ENCODE measurements around the gene SAMD8.
A peak's percentile ranks its signal among the peaks of the same experiment; 100 is the strongest.
"Not testable (repeated sequence)": the region's sequence is repeated elsewhere in the genome, so short reads cannot be mapped to it uniquely, and the experiment has no call there.

SAMD8 gene

DNA sequence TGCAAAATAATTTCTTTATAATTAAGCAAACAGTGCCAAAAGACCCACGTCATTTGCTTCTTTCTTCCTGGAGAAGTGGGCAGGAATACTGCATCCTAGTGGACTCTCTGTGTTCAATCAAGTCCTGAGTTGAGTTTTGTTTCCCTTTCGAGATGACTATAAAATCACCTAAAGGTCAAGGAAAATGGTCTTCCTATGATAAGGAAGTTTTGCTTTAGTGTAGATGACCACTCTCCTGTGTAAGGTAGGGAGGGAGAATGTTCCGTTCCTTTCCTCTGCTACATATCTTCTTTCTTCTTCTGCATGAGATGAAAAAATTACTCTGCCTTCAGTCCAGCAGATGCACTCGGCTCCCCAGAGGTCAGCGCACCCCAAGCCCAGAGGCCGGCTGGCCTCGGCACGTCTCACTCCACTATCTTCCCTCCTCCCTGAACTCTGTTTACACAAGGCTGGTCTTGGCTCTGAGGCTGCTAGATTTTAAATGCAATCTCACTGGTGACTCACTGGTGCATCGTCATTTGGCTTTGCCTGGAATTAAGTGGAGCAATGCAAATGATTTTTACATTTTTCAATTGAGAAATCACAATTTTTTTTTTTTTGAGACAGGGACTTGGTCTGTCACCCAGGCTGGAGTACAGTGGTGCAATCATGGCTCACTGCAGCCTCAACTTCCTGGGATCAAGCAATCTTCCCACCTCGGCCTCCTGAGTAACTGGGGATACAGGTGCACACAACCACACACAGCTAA lies 80.5 kb downstream of the SAMD8 start:
- DNase-seq (ENCODE audit: low read depth, low spot score), result no peak

DNA sequence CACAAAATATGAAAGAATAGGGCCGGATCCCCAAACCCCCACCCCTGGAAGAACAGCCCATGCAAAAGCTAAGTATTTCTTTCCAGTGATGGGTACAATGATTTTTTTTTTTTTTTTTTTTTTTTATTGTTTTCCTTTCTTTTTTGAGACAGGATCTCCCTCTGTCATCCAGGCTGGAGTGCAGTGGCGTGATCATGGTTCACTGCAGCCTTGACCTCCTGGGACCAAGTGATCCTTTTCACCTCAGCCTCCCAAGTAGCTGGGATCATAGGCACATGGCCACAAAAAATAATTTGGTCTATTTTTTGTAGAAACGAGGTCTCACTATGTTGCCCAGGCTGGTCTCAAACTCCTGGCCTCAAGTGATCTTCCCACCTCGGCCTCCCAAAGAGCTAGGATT lies 83.2 kb downstream of the SAMD8 start:
- not testable (repeated sequence) for DNase-seq (ENCODE audit: low read depth, low spot score)

DNA sequence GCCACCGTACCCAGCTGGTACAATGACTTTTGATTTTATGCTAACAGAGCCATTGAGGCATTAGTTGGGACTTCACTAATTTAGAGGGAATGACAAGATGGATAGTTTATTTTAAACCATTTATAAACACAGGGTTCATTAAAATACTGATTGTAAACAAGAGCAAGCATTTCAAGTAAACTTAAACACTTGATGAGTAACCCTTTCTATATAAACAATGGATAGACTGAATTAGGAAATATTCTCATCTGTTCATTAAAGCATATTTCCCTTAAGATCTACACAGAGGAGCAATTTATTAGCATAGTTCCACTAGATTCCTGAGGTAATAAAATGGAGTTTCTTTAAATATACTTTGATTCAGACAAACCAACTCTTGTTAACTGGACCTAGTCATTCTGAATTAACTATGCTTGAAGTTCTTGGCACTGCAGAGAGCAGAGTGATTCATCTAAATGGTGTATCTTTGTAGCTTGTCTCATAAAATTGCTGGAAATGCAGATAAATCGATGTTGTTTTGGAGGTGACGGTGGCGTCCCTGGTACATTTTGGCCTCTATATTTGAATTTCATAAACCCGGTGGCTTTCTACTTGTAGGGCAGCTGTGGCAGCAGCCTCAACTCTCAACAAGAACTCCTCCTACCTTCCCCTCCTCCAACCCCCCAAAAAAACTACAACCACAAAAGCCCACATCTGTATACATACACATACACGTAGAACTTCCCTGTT lies 83.7 kb downstream of the SAMD8 start:
- no peak for DNase-seq (ENCODE audit: low read depth, low spot score)

DNA sequence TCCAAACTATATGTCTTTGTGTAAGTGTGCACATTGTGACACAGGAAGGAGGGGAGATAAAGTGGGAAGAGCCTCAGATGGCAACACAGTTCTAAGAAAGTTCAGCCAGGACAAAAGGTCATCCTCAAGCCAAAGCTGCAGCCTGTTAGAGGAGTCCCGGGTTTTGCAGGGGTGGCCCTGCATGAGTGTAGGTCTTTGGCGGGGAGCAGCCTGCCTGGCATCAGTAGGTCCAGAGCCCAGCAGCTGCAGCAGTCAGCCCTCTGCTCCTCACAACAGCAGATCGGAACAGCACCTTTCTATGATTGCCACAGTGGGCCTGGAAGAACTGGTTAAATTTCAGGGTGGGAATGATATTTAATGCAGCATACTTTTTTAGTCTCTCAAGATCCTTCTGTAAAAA lies 85.6 kb downstream of the SAMD8 start:
- no peak for DNase-seq (ENCODE audit: low read depth, low spot score)

DNA sequence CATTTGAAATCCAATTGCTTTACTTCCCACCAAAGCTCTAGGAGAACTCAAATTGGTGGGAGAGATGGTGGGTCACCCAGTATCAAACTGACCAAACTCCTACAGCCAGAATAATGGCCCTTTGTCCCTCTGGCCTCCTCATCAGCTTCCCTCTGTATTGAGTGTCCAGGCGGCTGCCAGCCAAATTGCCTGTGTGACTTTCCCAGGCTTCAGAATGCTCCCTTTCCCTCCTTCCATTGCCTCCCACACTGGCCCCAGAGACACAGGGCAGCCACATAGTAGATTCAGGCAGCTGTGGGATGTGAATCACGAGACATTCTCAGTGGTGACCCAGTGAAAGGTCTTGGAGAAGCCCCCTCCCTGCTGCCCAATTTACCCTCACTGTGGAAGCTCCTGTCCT lies 86.5 kb downstream of the SAMD8 start:
- no peak for DNase-seq (ENCODE audit: low read depth, low spot score)

DNA sequence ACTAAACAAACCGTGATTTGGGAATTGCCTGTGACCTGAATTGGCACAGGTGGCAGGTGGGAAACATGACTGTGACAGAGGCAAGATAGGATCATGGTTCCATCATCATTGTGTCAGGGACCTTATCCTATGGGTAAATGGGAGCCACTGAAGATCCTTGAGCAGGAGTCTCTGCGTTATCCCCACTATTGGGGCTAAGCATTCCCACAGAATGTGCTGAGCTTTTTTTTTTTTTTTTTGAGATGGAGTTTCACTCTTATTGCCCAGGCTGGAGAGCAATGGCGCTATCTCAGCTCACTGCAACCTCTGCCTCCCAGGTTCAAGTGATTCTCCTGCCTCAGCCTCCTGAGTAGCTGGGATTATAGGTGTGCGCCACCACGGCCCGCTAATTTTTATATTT lies 88.5 kb downstream of the SAMD8 start:
- not testable (repeated sequence) for DNase-seq (ENCODE audit: low read depth, low spot score)

DNA sequence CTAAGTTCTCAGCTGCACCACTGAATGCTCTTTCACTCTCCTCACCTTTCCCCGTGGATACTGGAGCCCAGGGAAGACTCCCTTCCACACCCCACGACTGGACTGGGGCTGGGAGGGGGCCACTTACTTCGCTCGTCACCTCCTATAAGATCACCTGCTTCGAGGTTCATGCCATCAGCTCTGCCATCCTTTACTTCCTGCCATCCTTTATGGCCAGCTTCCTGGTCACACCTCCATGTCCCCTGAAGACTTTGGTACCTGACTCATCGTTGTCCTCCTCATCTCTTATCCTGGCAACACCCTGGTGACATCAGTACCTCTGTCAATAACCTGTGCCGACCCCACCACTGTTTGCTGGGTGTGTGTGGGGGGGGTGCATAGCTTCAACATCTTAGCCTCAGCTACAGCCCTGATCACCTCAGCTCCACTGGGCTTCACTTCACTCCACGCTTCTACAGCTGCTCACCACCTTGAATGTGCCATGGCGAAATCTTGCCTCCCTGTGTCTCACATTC lies 90.4 kb downstream of the SAMD8 start:
- DNase-seq (ENCODE audit: low read depth, low spot score), result no peak

DNA sequence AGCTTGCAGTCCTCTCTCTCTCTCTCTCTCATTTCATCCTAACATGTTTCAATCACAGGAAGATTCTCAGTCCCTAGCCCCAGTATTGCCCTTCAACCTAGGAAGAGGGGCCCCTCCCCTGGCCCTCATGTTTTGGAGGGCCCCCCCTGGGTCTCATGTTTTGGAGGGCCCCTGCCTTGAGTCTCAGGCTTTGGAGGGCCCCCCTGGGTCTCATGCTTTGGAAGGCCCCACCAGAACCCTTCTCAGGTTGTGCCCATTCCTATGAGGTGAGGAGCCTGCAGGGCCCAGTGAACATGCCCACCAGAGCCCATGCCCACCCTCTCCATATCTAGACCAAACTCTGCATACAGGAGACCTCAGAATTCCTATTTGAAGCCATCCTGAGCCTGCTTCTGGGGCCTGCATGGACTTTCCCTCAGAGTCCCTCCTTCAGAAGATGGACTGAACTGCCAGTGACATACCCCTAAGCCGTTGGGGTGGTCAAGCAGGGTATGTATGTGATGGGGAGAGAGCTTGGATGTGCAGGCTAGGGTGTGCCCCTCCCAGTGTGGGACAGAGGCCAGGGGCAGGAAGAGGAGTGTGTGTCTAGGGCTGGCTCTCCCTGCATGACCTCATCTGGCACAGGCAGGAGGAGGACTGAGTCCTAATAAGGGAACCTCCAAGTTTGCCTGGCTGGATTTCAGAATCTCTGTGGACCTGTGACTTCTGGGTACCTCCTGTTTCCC lies 91.0 kb downstream of the SAMD8 start:
- DNase-seq (ENCODE audit: low read depth, low spot score), result no peak

DNA sequence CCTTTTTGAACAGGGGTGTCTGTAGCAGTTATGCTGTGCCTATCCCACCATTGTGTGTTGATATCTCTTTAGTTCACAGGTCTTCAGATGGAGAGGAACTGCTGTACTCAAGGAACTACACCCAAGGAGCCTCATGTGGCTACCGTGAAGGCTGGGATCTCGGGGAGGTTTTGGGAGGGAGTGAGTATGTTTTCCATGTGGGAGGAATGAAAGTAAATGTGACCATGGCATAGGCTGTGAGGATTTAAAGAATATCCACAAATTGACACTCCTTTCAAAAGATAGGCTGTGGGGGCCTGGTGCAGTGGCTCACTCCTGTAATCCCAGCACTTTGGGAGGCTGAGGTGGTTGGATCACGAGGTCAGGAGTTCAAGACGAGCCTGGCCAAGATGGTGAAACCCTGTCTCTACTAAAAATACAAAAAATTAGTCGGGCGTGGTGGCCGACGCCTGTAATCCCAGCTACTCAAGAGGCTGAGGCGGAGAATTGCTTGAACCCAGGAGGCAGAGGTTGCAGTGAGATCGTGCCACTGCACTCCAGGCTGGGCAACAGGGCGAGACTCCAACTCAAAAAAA lies 91.7 kb downstream of the SAMD8 start:
- DNase-seq (ENCODE audit: low read depth, low spot score), result not testable (repeated sequence)

DNA sequence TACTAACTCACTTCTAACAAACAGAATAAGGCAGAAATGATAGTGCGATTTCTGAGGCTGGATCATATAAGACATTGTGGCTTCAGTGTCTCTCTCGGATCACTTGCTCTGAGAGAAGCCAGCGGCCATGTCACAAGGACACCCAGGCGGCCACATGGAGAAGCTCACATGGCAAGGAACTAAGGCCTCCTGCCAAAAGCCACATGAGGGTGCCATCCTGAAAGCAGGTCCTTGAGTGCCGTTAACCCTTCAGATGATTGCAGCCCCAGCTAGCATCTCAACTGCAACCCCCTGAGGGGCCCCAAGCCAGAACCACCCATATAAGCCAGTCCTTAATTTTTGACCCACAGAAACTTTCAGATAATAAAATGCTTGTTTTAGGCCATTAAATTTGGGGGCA lies 92.3 kb downstream of the SAMD8 start:
- no peak for DNase-seq (ENCODE audit: low read depth, low spot score)

DNA sequence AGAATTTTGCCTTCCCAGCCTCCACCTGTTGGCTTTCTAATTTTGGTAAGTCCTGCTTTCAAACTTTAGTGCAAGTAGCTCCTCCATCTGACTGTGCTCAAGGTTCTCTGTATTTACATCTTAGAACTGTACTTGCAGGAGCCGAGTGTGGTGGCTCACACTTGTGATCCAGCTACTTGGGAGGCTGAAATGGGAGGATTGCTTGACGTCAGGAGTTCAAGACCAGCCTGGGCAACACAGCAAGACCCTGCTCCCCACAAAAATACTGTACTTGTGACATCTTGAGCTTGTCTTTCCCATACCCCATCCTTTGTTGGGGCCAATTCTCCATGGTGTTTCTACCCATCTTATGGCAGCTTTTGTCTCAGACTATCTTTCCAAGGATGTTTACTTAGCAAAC lies 94.5 kb downstream of the SAMD8 start:
- DNase-seq (ENCODE audit: low read depth, low spot score), result no peak

DNA sequence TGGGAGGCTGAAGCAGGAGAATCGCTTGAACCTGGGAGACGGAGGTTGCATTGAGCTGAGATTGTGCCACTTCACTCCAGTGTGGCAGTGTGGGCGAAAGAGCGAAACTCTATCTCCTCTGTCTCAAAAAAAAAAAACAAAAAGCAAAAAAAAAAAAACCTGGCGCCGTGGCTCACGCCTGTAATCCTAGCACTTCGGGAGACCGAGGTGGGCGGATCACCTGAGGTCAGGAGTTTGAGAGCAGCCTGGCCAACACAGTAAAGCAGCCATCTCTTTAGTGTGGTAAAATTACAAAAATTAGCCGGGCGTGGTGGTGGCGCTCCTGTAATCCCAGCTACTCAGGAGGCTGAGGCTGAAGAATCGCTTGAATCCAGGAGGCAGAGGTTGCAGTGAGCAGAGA lies 95.2 kb downstream of the SAMD8 start:
- DNase-seq (ENCODE audit: low read depth, low spot score), result not testable (repeated sequence)

DNA sequence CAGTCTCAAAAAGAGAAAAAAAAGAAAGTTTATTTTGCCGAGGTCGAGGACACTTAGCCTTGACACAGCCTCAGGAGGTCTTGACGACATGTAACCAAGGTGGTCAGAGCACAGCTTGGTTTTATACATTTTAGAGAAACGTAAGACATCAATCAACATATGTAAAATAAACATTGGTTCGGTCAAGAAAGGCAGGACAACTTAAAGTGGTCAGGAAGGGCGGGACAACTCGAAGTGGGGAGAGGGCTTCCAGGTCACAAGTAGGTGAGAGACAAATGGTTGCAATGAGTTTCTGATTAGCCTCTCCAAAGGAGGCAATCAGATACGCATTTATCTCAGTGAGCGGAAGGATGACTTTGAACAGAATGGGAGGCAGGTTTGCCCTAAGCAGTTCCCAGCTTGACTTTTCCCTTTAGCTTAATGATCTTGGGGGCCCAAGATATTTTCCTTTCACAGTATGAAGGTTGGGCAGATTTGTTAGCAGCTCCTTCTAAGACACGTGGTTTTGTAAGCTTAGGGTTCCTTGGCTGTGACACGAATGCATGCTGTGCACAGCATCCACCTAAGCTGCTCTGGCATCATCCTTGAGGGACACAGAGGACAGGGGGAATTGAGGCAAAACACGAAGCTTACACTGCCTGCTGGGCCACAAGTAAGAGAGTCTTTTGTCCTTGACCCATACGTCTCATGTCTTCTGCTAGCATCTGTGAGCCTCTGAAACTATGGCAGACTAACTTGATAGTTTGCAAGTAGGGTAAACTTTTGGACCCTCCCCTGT lies 95.8 kb downstream of the SAMD8 start:
- DNase-seq (ENCODE audit: low read depth, low spot score), result no peak

DNA sequence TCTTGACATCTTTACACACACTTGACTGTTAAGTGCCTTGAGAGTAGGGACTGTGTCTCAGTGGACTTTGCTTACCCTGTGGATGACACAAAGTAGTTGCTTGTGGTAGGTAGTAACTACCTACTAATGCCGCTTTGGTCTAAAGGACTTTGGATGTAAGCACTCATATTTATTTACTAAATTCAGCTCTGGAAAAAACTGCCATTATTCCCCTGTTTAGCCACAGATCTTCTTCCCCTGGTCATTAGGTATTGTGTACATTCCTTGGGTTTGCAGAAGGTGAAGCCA lies 96.3 kb downstream of the SAMD8 start:
- DNase-seq (ENCODE audit: low read depth, low spot score), result no peak

DNA sequence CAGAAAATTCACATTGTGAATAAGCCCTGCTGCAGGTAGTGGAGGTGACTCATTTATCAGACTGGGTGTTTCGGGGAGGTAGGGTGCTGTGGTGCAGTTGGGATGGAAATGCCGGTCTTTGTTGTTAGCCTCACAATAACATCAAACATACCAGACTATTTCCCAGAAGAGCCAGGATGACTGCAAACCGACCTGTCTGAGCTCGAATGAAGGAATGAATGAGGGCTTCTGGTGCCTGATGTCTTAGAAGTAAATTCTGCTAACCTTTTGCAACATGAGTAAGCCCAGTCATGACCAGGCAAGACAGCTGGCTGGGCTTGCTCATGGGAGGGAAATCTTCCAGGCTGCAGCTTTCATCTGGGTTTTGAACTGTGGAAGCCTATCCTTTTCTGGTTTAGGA lies 96.7 kb downstream of the SAMD8 start:
- DNase-seq (ENCODE audit: low read depth, low spot score), result no peak

DNA sequence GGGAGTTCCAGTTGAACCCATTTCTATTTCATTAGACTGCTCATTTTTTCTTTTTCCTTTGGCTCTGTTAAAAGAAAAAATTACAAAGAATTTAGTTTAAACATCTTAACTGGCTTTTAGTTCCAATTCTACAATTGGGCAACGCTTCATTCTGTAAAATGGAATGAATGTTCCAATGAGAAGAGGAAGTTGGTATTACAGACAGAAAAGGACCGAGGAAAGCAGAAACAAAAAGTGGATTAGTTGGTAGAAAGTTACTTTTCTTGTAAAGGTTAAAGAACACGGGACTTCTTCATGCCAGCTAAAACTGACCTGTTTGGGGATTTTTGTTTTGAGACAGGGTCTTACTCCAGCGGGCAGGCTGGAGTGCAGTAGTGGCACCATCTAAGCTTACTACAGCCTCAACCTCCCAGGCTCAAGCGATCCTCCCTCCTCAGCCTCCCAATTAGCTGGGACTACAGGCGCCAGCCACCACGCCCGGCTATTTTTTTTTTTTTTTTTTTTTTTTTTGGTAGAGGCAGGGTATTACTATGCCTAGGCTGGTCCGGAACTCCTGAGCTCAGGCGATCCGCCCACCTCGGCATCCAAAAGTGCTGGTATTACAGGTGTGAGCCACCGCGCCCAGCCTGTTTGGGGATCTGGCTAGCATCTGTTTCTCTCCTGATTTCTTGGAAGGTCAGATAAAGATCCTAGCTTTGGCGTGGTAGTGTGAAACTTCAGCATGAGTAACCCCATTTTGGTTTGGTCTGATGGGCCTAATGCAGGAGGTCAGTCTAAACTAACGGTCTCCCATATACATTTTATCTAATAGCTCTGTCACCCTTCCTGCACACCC lies 97.8 kb downstream of the SAMD8 start:
- no peak for DNase-seq (ENCODE audit: low read depth, low spot score)

DNA sequence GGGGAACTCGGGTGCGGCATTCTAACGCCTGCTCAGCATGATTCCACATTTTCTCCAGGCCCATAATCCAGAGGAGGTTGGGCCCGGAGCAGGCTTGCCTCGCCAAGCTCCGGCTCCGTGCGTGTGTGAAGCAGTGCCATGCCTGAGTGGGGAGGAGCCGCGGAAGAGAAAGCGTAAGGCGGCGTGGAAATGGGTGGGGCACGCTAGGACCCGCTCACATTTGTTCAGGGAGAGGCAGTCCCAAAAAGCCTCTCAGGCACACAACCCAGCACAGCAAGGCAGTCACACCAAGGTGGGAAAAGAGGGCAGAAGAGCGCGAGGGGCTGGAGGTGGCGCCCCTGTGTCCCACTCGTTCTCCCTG lies 98.4 kb downstream of the SAMD8 start:
- DNase-seq (ENCODE audit: low read depth, low spot score), result peak; percentile 32

DNA sequence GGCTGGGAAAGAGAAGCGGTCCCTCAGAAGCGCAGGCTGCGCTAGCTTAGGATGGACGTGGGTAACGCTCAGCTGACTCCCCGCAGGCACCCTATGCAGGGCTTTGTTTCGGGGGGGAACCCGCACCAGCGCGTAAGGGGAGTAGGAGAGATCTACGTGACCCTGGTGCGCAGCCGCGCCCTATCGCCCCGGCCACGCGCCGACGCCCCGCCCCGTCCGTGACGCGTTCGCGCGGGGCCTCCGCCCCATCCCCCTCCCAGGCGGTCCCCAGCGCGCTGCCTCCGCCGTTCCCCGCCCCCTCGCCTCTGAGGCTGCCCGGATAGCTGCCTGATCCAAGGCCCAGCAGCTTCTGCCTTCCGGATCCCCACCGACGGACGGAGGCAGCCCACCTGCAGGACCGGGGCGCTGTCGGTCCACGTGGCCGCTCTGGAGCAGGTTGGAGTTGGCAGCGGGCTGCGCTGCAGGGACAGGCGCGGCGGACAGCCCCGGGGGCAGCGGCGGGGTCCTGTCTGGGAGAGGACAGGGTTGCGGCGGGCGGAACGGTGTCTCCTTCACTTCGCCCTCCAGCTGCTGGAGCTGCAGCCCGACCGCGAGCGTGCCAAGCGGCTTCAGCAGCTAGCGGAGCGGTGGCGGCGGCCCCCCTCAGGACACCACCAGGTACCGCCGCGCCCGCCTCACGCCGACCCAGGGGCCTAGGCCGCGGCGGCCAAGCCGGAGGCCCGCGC lies 99.0 kb downstream of the SAMD8 start, which contains the start of gene VDAC2:
Gene VDAC2 (plus strand): TSS at position 515 of the 725 bp plus-strand sequence. CDS start 363 bp downstream, outside the sequence.
- DNase-seq (ENCODE audit: low read depth, low spot score), result peak; percentile 57

DNA sequence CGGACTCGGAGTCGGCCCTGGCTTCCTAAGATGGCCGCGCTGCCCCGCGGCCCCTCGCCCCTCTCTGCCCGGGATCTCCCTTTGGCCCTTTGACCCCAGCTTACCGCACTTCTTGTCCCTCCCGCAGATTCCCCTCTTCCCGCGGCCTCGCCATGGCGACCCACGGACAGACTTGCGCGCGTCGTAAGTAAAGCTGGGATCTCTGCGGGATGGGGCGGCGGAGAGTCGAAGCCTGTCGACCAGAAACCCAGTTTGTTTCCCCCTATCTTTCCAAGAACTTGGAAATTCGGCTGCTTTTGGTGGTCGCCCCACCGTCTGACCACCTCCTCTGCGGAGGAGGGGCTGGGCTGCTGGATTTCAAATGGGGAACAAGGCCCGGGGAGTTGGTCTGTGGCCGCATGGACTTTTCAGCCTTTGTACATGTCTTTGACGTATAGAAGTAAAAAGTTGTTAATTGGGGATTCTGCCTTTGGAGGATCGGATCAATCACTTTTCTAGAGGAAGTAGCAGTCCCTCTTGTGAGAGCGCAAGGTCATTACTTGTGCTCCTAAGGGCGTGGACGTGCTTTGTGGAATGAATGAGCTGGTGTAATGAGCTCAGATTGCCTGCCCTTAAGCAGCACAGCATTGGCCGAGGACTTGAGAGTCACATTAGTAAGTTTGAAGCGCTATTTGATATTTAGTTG lies 99.7 kb downstream of the SAMD8 start:
- no peak for DNase-seq (ENCODE audit: low read depth, low spot score)

Measured in smooth muscle cell of the brain vasculature (primary cell).